NK-92 (cell line): ENCODE data around the gene KRT71.

Experiments used
- DNase-seq: peaks from one replicate; lab custom pipeline; 2025; ENCODE audit not compliant: unreplicated experiment; lab: John Stamatoyannopoulos, UW

KRT71 gene

GRCh38 chr12:52575948-52576347, 23.0 kb upstream of the KRT71 start:
- DNase-seq = no peak

GRCh38 chr12:52575256-52575655, 22.3 kb upstream of the KRT71 start:
- DNase-seq = no peak

DNA sequence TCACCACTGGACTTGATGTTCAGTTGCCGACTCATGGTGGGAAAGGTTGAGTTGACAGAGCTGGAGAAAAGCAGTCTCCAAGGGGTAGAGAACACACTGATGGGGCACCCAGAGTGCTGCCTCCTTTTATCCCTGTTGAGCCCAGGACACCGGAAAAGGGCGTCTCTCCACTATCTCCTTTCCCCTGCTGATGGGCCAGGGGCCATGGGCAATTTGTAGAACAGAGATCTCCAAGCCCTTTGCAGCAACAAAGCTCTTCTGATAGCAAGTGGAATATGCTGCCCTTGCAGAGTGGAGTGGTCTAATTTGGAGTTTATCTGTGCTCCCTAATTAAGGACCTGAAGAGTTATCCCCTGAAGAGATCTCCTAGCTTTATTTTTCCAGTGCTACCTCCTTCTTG, 20.8 kb upstream of the KRT71 start, which contains the start of gene KRT74:
Gene KRT74, minus strand, starts transcription at position 101 of the 400 bp plus-strand sequence. Its CDS starts 66 bp downstream, at position 35.
- no peak for DNase-seq

- DNase-seq = no peak
Measured at GRCh38 chr12:52573306-52573705, 20.4 kb upstream of the KRT71 start.

DNA sequence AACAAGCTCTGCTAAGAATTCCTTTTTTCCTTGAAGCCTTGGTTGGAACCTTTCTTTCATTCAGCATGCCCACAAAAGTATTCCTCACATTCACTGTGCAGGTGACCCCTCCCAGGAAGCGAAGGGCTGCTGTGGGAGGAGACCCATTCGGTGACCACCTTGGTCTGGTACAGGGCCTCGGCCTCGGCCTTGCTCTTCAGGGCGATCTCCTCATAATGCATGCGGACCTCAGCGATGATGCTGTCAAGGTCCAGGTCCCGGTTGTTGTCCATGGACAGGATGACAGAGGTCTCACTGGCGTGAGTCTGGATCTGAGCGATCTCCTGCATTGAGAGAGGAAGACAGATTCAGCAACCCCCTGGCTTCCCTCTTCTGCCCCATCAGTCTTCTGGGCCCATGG, 17.6 kb upstream of the KRT71 start:
- no peak for DNase-seq

DNA sequence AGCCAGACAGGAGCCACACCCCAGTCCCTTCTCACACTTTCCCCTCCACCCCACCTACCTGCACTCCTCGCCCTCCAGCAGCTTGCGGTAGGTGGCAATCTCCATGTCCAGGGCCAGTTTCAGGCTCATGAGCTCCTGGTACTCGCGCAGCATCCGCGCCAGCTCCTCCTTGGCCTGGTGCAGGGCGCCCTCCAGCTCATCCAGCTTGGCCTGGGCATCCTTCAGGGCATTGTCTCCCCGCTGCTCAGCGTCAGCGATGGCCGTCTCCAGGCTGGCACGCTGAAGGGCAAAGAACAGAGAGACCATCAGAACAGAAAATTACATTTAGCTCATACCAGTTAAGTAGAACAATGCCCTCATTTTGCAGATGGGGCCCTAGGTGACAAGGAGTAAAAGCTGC, 15.2 kb upstream of the KRT71 start:
- DNase-seq = no peak

DNA sequence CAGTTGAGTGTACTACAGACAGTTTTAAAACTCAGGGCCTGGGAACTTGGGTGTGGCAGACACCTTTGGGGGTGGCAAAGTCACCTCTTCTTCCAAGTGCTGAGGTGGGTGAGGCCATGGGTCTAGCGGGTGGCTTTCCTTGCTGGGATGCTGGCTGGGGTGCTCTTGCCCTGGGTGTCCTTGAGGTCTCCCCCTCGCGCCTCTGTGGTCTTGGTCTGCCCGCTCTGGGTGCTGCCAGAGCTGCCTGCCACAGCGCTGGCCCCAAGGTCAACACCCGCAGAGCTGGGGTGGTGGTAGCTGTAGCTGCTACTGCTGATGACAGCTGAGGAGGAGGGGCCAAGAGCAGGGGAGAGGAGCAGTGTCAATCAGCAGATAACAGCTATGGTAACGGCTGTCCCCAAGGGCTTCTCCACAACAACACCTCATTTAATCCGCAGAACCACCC, 13.9 kb upstream of the KRT71 start:
- DNase-seq = no peak

GRCh38 chr12:52564582-52564981, 11.6 kb upstream of the KRT71 start:
- DNase-seq = no peak

- no peak for DNase-seq
Measured at GRCh38 chr12:52561880-52562449, 9.0 kb upstream of the KRT71 start.

DNA sequence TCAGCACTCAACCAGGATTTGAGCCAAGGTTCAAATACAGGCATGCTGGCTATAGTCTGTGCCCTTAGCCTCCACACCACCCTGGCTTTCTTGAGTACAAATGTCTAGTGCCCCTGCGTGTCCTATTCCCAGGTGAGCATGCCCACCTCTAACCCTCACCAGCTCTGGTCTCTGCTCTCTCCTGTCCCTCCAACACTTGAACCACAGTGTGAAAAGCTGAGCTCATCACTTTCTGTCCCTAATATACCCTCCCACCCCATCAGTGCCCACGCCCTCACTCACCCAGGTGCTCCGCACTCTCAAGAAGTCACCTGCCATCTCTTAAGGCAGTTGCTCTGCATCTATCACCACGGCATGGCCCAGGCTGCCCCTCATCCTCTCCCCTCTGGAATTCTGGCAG, 7.0 kb upstream of the KRT71 start:
- DNase-seq = no peak

DNA sequence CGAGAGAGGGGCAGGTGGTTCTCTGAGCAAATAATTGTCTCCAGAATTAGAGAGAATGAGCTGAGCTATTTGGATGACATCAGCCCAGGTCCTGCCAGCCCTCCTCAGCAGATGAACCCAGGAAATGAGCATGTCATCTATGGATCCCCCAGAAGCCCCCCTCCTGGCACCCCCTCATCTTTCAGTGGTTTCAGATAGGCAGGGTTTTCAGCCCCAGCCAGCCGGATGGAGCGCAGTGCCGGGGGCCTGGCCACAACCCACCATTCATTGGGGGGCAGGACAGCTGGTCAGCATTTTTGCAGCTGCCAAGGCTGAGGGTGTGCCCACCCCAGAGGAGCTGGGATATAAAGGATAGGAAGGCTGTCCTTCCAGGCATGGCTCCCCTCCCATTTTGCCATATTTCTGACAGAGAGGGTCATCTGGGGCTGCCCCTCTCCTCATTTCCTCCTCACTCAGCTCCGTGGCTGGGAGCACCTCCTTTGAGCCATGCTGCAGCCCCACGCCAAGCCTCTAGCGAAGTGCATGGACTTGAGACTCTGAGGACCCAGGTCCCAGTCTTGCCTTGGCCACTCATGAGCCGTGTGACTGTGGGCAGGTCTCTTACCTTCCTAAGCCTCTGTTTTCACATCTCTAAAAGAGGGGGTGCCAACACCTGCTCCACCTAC, 6.0 kb upstream of the KRT71 start:
- DNase-seq = no peak

GRCh38 chr12:52557476-52557875, 4.5 kb upstream of the KRT71 start:
- DNase-seq = no peak

DNA sequence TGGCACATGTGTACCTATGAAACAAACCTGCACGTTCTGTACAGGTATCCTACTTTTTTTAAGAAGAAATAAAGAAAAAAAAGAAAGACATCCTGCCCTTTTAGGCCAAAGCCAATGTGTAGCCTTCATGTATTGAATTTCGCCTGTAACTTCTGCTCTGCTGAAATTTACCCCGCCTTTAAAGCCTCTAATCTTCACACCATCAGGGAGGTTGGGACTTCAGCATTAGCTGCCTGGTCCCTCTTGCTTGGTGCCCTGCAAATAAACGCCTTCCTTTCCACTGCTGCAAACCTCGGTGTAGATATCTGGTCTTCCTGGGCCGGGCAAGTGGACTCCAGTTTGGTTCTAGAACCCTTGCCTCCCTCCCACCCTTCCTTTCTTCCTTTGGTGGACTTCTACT, 2.6 kb upstream of the KRT71 start:
- no peak for DNase-seq

DNA sequence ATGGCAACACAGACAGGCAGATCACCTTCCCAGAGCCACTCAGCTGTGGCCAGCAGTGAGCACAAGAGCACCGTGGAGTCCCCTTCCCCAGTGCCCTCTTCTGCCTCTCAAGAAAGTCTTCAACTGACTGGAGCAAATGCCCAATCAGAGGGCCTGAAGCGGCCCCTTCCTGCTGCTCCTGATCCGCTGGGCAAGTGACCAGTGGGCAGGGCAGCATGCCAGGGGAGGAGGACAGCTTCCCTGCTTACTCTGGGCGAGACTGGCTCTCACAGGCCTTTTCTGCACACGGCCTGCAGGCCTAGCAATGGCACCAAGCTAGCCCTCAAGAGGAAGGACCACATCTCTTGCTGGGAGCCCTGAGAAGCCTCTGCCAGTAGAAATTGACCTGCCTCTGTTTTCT, 890 bp downstream of the KRT71 start:
- DNase-seq = no peak

DNA sequence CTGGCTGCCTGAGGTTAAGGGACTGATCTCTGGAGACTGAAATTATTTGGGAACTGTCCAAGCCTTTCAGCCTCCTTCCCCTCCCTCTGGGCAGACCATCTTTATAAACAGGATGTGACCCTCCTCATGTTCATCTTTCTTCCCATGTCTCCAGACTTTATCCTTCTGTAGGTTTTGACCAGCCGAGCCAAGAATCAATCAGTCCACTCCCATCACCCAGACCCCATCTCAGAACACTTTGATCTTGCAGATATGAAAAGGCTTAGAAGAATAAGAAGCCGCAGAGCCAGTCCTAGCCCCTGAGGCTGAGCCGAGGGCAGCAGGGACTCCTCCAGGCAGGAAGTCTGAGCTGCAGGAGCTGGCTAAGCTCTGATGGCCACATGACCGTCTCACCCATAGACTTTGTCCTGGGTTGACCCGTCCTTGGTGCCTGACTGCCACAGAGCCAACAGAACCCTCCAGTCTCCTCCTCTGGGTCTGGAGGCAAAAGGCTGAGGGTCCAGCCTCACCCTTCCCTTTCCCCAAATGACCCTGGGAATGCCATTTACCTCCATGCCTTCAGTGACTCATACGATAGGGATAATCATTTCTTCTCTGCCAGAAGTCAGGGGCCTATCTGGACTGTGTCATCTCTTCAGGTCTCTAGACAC, 1.6 kb downstream of the KRT71 start:
- DNase-seq = no peak

GRCh38 chr12:52546126-52546525, 6.8 kb downstream of the KRT71 start:
- no peak for DNase-seq

- no peak for DNase-seq
Measured at GRCh38 chr12:52543985-52544883, 8.7 kb downstream of the KRT71 start.

GRCh38 chr12:52542785-52543318, 10.1 kb downstream of the KRT71 start:
- no peak for DNase-seq

DNA sequence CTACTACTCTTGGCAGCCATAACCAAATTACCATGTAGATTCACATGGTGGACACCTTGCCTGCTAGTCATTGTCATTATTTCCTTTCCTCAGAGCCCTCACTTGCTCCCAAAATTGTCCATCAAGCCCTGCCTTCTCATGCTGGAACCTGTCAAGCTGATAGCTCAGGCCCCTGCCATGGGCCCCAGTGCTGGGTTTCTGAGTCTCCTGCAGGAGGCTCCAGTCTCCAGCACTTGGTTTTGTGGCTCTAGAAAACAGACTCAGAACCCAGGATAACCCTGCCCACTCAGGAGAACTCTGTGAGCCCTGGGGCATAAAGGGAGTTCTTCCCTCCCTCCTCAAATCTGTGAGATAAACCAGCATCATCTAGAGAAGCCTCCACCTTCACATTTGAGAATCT, 10.8 kb downstream of the KRT71 start:
- no peak for DNase-seq

GRCh38 chr12:52541709-52542108, 11.2 kb downstream of the KRT71 start:
- DNase-seq = no peak

GRCh38 chr12:52540531-52540930, 12.4 kb downstream of the KRT71 start:
- no peak for DNase-seq
